K562 (cell line): ENCODE measurements around the gene TTC28.

Source experiments
- CBX1 ChIP-seq: sonication (generic); IDR thresholded peaks from 2 replicates; pipeline ENCODE4 v1.6.1; 2016; ENCODE audit warnings: antibody characterized with exemption, low read depth, mild to moderate bottlenecking
- CTCF ChIP-seq, 3 experiments: IDR thresholded peaks in 2 of 3; conservative IDR thresholded peaks in 1 of 3; 2 replicates each; pipeline ENCODE4 v1.5.1; 2011 to 2012; ENCODE audit warnings: low read length in 3 of 3, mild to moderate bottlenecking in 3 of 3, control low read depth in 2 of 3, improper control_type of control experiment in 1 of 3, inconsistent platforms in 1 of 3, low read depth in 1 of 3, mixed read lengths in 1 of 3, moderate library complexity in 1 of 3; ENCODE audit not compliant: insufficient read depth in 2 of 3
- E2F3 ChIP-seq: fragments of 250-450 bp; sonication (Bioruptor Pico); IDR thresholded peaks from 2 replicates; pipeline ENCODE4 v1.4.0; 2020; ENCODE audit warnings: mild to moderate bottlenecking
- GATA2 ChIP-seq: sonication (generic); formaldehyde crosslinking; IDR thresholded peaks from 2 replicates; pipeline ENCODE4 v1.4.0; 2020; ENCODE audit warnings: mild to moderate bottlenecking, missing genetic modification reagents
- HNRNPH1 ChIP-seq: fragments of 200-400 bp; formaldehyde crosslinking; optimal IDR thresholded peaks from 2 replicates; pipeline ENCODE3; 2017; ENCODE audit warnings: low read depth, mild to moderate bottlenecking, low read length, moderate library complexity
- MXI1 ChIP-seq: IDR thresholded peaks from 2 replicates; pipeline ENCODE4 v1.6.1; 2011; ENCODE audit warnings: low read depth, mild to moderate bottlenecking, improper control_type of control experiment, low read length
- NEUROD1 ChIP-seq: fragments of 150-350 bp; IDR thresholded peaks from 2 replicates; pipeline ENCODE4 v1.6.1; 2014; ENCODE audit warnings: borderline replicate concordance, low read length, low read depth; ENCODE audit not compliant: partially characterized antibody
- PCBP1 ChIP-seq: fragments of 200-400 bp; formaldehyde crosslinking; IDR thresholded peaks from 2 replicates; pipeline ENCODE4 v1.6.1; 2018; ENCODE audit warnings: mild to moderate bottlenecking, low read depth, low read length; ENCODE audit not compliant: poor library complexity, severe bottlenecking
- SMAD4 ChIP-seq: fragments of 250-450 bp; sonication (Bioruptor Pico); conservative IDR thresholded peaks from 2 replicates; pipeline ENCODE4 v1.8.0; 2021; ENCODE audit warnings: inconsistent platforms, mild to moderate bottlenecking, moderate library complexity
- TCFL5 ChIP-seq: fragments of 250-450 bp; sonication (Bioruptor Pico); conservative IDR thresholded peaks from 2 replicates; pipeline ENCODE4 v1.6.1; 2021; ENCODE audit warnings: mild to moderate bottlenecking, moderate library complexity, matching md5 sums
- ZNF124 ChIP-seq: sonication (generic); formaldehyde crosslinking; IDR thresholded peaks from 2 replicates; pipeline ENCODE4 v1.8.1; 2022; ENCODE audit warnings: missing genetic modification reagents
- ZNF174 ChIP-seq: fragments of 250-450 bp; sonication (Bioruptor Pico); IDR thresholded peaks from 2 replicates; pipeline ENCODE4 v1.4.0; 2020; ENCODE audit warnings: mild to moderate bottlenecking
- ZNF282 ChIP-seq: sonication (generic); formaldehyde crosslinking; IDR thresholded peaks from 2 replicates; pipeline ENCODE4 v1.8.1; 2023; ENCODE audit warnings: missing genetic modification reagents
- TF ChIP-seq, protein P1 (sequence below), 2 experiments: fragments of 450-650 bp; formaldehyde crosslinking in 1 of 2; IDR thresholded peaks; 2 replicates each; pipeline versions ENCODE4 v1.4.0 to v1.6.1; 2014 to 2020; ENCODE audit warnings: mild to moderate bottlenecking in 2 of 2, borderline replicate concordance in 1 of 2, low read depth in 1 of 2

DNA sequence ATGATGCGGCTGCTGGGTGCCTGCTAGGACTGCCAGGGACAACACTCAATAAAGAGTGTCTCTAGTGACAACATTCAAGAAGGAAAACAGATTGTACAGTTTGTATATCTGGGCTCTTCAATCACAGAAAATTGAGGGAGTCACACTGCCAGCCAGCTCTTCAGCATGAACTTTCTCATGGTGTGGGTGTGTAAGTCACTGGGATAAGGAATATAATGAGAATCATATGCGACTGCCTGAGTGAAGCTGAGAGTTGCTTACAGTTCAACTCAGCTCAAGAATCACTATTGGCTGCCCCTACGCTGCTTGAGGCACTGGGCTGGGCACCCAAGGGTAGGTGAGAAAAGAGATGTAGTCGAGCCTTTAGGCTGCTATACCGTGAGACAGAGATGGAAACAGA is 432.5 kb downstream of the TTC28 start:
- TF ChIP-seq ZNF124 (CRISPR knock-in tag): no peak
- no peak for TF ChIP-seq CTCF (IDR thresholded peaks at IDR 0.05 in 2 of 3, conservative IDR thresholded peaks at IDR 0.05 in 1 of 3; ENCODE audit: insufficient read depth in 2 of 3, low read depth in 1 of 3, low read length in 3 of 3)
- TF ChIP-seq, protein P1, sequence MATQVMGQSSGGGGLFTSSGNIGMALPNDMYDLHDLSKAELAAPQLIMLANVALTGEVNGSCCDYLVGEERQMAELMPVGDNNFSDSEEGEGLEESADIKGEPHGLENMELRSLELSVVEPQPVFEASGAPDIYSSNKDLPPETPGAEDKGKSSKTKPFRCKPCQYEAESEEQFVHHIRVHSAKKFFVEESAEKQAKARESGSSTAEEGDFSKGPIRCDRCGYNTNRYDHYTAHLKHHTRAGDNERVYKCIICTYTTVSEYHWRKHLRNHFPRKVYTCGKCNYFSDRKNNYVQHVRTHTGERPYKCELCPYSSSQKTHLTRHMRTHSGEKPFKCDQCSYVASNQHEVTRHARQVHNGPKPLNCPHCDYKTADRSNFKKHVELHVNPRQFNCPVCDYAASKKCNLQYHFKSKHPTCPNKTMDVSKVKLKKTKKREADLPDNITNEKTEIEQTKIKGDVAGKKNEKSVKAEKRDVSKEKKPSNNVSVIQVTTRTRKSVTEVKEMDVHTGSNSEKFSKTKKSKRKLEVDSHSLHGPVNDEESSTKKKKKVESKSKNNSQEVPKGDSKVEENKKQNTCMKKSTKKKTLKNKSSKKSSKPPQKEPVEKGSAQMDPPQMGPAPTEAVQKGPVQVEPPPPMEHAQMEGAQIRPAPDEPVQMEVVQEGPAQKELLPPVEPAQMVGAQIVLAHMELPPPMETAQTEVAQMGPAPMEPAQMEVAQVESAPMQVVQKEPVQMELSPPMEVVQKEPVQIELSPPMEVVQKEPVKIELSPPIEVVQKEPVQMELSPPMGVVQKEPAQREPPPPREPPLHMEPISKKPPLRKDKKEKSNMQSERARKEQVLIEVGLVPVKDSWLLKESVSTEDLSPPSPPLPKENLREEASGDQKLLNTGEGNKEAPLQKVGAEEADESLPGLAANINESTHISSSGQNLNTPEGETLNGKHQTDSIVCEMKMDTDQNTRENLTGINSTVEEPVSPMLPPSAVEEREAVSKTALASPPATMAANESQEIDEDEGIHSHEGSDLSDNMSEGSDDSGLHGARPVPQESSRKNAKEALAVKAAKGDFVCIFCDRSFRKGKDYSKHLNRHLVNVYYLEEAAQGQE (IDR thresholded peaks at IDR 0.05; ENCODE audit: borderline replicate concordance): no peak
- TF ChIP-seq, protein P1 (CRISPR knock-in tag; IDR thresholded peaks at IDR 0.05; ENCODE audit: low read depth): no peak
- TF ChIP-seq CBX1: no peak
- TF ChIP-seq GATA2 (CRISPR knock-in tag): no peak
- TF ChIP-seq PCBP1: no peak
- TF ChIP-seq ZNF282 (CRISPR knock-in tag): no peak
- TF ChIP-seq ZNF174 (CRISPR knock-in tag): no peak
- TF ChIP-seq SMAD4 (CRISPR knock-in tag): no peak
- no peak for TF ChIP-seq NEUROD1
- TF ChIP-seq TCFL5 (CRISPR knock-in tag): no peak
- no peak for TF ChIP-seq MXI1
- no peak for TF ChIP-seq HNRNPH1
- TF ChIP-seq E2F3: no peak
